ENCODE data around the gene ARMC6. TPM values are rescaled to one million over a fixed set of nuclear protein-coding genes. Genes with fewer than 3 reads are reported as not detected.

Gene ARMC6
- total RNA-seq, 1 experiment from 2014 or later = 66.5 TPM

GRCh38 chr19:19103167-19103566 is 69.8 kb downstream of the ARMC6 start:
- no peak overlapping the region for H3K14ac ChIP-seq (ENCODE audit: insufficient read depth, low read length)
- H2BK5ac ChIP-seq (ENCODE audit: insufficient read length, low read length) = no peak overlapping the region
- H2BK20ac ChIP-seq (ENCODE audit: low read depth, low read length, poor library complexity, severe bottlenecking) = no peak overlapping the region
- H3K18ac ChIP-seq (ENCODE audit: insufficient read length, low read depth, low read length) = no peak overlapping the region
- no peak overlapping the region for H2BK15ac ChIP-seq (ENCODE audit: low read depth, low read length)
- Mint-ChIP-seq H3K9me3 (no peaks in the 10 kb centered on the region; a peak in 1 of 5 replicates), H3K27me3 (ENCODE audit: low read depth) (peaks cover 14% of the 10 kb centered on the region), H3K4me1 (peaks cover 22 to 24% of the 10 kb centered on the region in 2 experiments), H3K27ac (no peak overlapping the region), H3K4me3 (no peak overlapping the region; a peak in 1 of 5 replicates), H3K36me3 (ENCODE audit: insufficient read depth in 1 of 3, low read depth in 3 of 3) (peaks cover 0 to 5% (median 5%) of the 10 kb centered on the region in 3 experiments; a peak in 3 of 7 replicates)
- H3K27ac ChIP-seq (ENCODE audit: insufficient read length, low read depth, low read length) = no peak overlapping the region
- no peaks in the 10 kb centered on the region for H3K27me3 ChIP-seq (ENCODE audit: insufficient read depth, low read length)
- no peak overlapping the region for H3K4me2 ChIP-seq (ENCODE audit: insufficient read depth, insufficient read length, low read length)
- no peaks in the 10 kb centered on the region for H3K79me2 ChIP-seq (ENCODE audit: insufficient read depth, low read length)
- peaks cover 2% of the 10 kb centered on the region; the same call in 1 of the 2 replicates for H3K4me1 ChIP-seq (ENCODE audit: insufficient read depth, low read length)
- no peak overlapping the region for H3K23ac ChIP-seq (ENCODE audit: insufficient read length, low read depth, low read length)
- H4K91ac ChIP-seq (ENCODE audit: insufficient read length, low read depth, low read length) = no peak overlapping the region
- no peak overlapping the region for H4K8ac ChIP-seq (replicated peaks; ENCODE audit: insufficient read length, low read depth, low read length)
- H4K20me1 ChIP-seq (ENCODE audit: control insufficient read depth, insufficient read depth, insufficient read length) = no peaks in the 10 kb centered on the region
- no peak for TF ChIP-seq CTCF (conservative IDR thresholded peaks at IDR 0.05)
- no peaks in the 10 kb centered on the region for H3K9me3 ChIP-seq (ENCODE audit: control insufficient read depth, low read depth, low read length)
- no CpG with 5 or more reads among the region's 11 CpGs for WGBS (ENCODE audit: extremely low coverage, insufficient read length, low lambda C conversion rate)
- H2BK120ac ChIP-seq (ENCODE audit: low read depth, low read length, poor library complexity, severe bottlenecking) = no peak overlapping the region
- H4K5ac ChIP-seq (ENCODE audit: insufficient read length, low read depth, low read length) = no peak overlapping the region
- no peak overlapping the region for H3K56ac ChIP-seq (ENCODE audit: insufficient read length, low read depth, low read length)
- peaks cover 12% of the 10 kb centered on the region for H3K23me2 ChIP-seq (ENCODE audit: insufficient read length, low read depth, low read length, poor library complexity, severe bottlenecking)
- no peak overlapping the region for H2AFZ ChIP-seq (ENCODE audit: low read length)
- no peaks in the 10 kb centered on the region for H3K79me1 ChIP-seq (ENCODE audit: insufficient read depth, low read depth, low read length, poor library complexity, severe bottlenecking)
- H3K9ac ChIP-seq (ENCODE audit: extremely low read depth, insufficient read length, low read length) = no peak overlapping the region
- H2BK12ac ChIP-seq (ENCODE audit: insufficient read length, low read depth, low read length) = no peak overlapping the region
- H3K4ac ChIP-seq (ENCODE audit: low read depth, low read length) = no peak overlapping the region
- no peak overlapping the region for H3T11ph ChIP-seq (ENCODE audit: low read length)
- DNase-seq = no peak
- H2AK5ac ChIP-seq (ENCODE audit: insufficient read length, low read length) = no peak overlapping the region
